ENCODE data around the gene APBB2.

- TF ChIP-seq CTCF (conservative IDR thresholded peaks at IDR 0.05) (no peak), ZFX (IDR thresholded peaks at IDR 0.05) (no peak)
Measured at GRCh38 chr4:41044791-41045190, 169.6 kb downstream of the APBB2 start.
